Heart left ventricle (tissue), 16 donors: ENCODE data around the gene SOWAHC. TPM values are rescaled to one million over a fixed set of nuclear protein-coding genes. Genes with fewer than 3 reads are reported as not detected.

Experiments used
- ATAC-seq, 4 donors: fragments of 200-7000 bp; cut with Tn5 transposase; one replicate each; pipeline ENCODE4 v1.9.1; 2020 to 2022; ENCODE audit warnings: moderate library complexity in 4 of 4, mild to moderate bottlenecking in 3 of 4, moderate number of reproducible peaks in 1 of 4
- DNase-seq, 5 donors: peaks; one replicate each; pipeline ENCODE4 v3.0.0-alpha.2; 2020
- H3K27ac ChIP-seq, 12 donors: fragments of 200-600 bp; sonication (generic) in 4 of 12; one replicate each; pipeline versions ENCODE4 v1.5.0 to v1.8.0; 2016 to 2022; ENCODE audit warnings: mild to moderate bottlenecking in 2 of 12
- H3K27me3 ChIP-seq, 9 donors: fragments of 200-600 bp; sonication (generic) in 2 of 9; one replicate each; pipeline versions ENCODE4 v1.5.1 to v1.8.0; 2016 to 2022; ENCODE audit warnings: mild to moderate bottlenecking in 3 of 9
- H3K36me3 ChIP-seq, 9 donors: fragments of 200-600 bp; sonication (generic) in 2 of 9; one replicate each; pipeline versions ENCODE4 v1.5.0 to v1.8.0; 2018 to 2022; ENCODE audit warnings: mild to moderate bottlenecking in 2 of 9
- H3K4me1 ChIP-seq, 12 donors: fragments of 200-600 bp; sonication (generic) in 4 of 12; one replicate each; pipeline versions ENCODE4 v1.5.0 to v1.8.0; 2016 to 2022; ENCODE audit warnings: mild to moderate bottlenecking in 3 of 12
- H3K4me3 ChIP-seq, 12 donors: fragments of 200-600 bp; sonication (generic) in 4 of 12; one replicate each; pipeline versions ENCODE4 v1.5.0 to v1.8.0; 2017 to 2022; ENCODE audit warnings: mild to moderate bottlenecking in 9 of 12, moderate library complexity in 4 of 12
- H3K9me3 ChIP-seq, 12 donors: fragments of 200-600 bp; sonication (generic) in 4 of 12; one replicate each; pipeline versions ENCODE4 v1.5.0 to v1.8.0; 2016 to 2022; ENCODE audit warnings: mild to moderate bottlenecking in 1 of 12
- POLR2A ChIP-seq, 2 donors: fragments of 450-650 bp; IDR thresholded peaks; one replicate each; pipeline ENCODE4 v1.6.1; 2017; ENCODE audit warnings: antibody characterized with exemption in 2 of 2, mild to moderate bottlenecking in 2 of 2, moderate library complexity in 2 of 2
- WGBS, 4 donors: extraction: QIAGEN DNeasy Blood & Tissue Kit in 2 of 4; methylation state at CpG; one replicate each; pipeline versions ENCODE4 v1.1.5 to v1.1.7; 2013 to 2018; 5-methylcytosine and 5-hydroxymethylcytosine counted together
- intact Hi-C, 10 donors: fragments of 100-400 bp; cut with DNase I; formaldehyde crosslinking; loops; one replicate each; pipeline versions ENCODE4 v1.11.1 to v1.14.2; 2022
- polyA plus RNA-seq, 2 donors: library from polyadenylated mRNA; stranded (reverse); fragments of 200-250 nt; gene quantifications; one replicate each; pipeline ENCODE4 v1.2.3, GENCODE V29; 2013
- total RNA-seq, 9 donors: library from RNA; depleted of rRNA in 2 of 9; stranded (reverse); fragments of >200 nt in 2 of 9; fragmentation: NEBNext Ultra II Directional in 3 of 9; extraction: Animal tissue kit (Norgen Biotek cat#: 25700) in 3 of 9; gene quantifications; one replicate each; pipeline versions ENCODE4 v1.1.0 to v1.2.4, GENCODE V29; 2016 to 2023
- TF ChIP-seq, protein P1 (sequence below), 12 donors: fragments of 200-600 bp; sonication (generic) in 4 of 12; IDR thresholded peaks; one replicate each; pipeline versions ENCODE4 v1.5.0 to v1.8.0; 2018 to 2022; ENCODE audit warnings: antibody characterized with exemption in 12 of 12, mild to moderate bottlenecking in 5 of 12
- donor health status: ischemic (EF 13 %, LVEDD 7.1; RV severe dilation, severe dysfunction).
- donor health status: healthy with polysubstance abuse.
- donor health status: DM: no; HTN: yes; CAD: no.
- donor health status: DM: no; HTN: no; CAD: no.
- donor health status: ischemic (EF 25% LVEDD 6.9; RV normal size, moderate dysfunction).
- donor health status: ischemic (EF 25% LVEDD 5.7; RV mildly dilated, moderate dysfunction).
- donor health status: healthy.
- donor health status: DM: yes; HTN: yes; CAD: no.
- donor health status: ischemic (EF 35%, LVEDD 5.7; RV mildly dilated, moderate dysfunction).
- donor health status: nonischemic (EF 11% LVEDD 7.7; RV severe dilation, severe dysfunction).
- donor health status: DM: yes; HTN: yes; CAD: no.
- donor health status: PGD.
- donor health status: ischemic (EF 29% LVEDD 5.4; RV normal size, mild dysfunction).
- donor health status: nonischemic (EF 23%, LVEDD 6.1; RV moderate dilation, normal function).

Gene SOWAHC
- total and polyA plus RNA-seq, 11 donors: 0.91 to 4.2 (median 1.8) TPM

DNA sequence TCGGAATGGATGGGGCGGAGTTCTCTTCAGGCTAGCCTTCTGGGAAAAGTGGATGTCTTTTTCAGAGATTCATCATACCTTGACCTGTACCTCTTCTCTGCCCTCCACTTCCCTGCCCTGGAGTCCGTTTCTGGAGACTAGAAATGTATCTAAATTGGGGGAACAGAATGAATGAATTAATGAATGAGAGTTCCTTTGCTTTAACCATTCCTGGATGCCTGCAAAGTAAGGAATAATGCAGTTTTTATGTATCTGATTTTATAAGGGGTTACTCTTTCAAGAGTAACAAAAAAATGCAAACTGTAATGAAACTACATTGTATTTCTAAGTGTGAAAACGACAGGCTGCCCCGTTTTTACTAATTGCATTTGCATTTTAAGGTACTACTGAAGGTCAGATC lies 2.0 kb downstream of the SOWAHC start:
- intact Hi-C loops: loop anchor here in 4 of 10 donors (10.0 kb wide), 3 partner anchors 49 to 89 kb away; no protein-coding TSS in a partner anchor
- H3K27me3 ChIP-seq: peaks cover 0 to 16% (median 0%) of the 10 kb centered on the region in 9 donors
- TF ChIP-seq POLR2A (IDR thresholded peaks at IDR 0.05): no peak
- TF ChIP-seq, protein P1, sequence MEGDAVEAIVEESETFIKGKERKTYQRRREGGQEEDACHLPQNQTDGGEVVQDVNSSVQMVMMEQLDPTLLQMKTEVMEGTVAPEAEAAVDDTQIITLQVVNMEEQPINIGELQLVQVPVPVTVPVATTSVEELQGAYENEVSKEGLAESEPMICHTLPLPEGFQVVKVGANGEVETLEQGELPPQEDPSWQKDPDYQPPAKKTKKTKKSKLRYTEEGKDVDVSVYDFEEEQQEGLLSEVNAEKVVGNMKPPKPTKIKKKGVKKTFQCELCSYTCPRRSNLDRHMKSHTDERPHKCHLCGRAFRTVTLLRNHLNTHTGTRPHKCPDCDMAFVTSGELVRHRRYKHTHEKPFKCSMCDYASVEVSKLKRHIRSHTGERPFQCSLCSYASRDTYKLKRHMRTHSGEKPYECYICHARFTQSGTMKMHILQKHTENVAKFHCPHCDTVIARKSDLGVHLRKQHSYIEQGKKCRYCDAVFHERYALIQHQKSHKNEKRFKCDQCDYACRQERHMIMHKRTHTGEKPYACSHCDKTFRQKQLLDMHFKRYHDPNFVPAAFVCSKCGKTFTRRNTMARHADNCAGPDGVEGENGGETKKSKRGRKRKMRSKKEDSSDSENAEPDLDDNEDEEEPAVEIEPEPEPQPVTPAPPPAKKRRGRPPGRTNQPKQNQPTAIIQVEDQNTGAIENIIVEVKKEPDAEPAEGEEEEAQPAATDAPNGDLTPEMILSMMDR (IDR thresholded peaks at IDR 0.05): no peak
- H3K27ac ChIP-seq: no peak overlapping the region
- WGBS, 4 donors: 89 to 95% (median 93%) methylated on average over 5 of the region's 5 CpGs
- H3K4me3 ChIP-seq: peak overlapping the region in 1 of 12 donors; percentile 67
- ATAC-seq (no peak), DNase-seq (no peak)
- H3K9me3 ChIP-seq: no peaks in the 10 kb centered on the region
- peaks cover 0 to 45% (median 25%) of the 10 kb centered on the region in 12 donors for H3K4me1 ChIP-seq
- no peaks in the 10 kb centered on the region for H3K36me3 ChIP-seq

DNA sequence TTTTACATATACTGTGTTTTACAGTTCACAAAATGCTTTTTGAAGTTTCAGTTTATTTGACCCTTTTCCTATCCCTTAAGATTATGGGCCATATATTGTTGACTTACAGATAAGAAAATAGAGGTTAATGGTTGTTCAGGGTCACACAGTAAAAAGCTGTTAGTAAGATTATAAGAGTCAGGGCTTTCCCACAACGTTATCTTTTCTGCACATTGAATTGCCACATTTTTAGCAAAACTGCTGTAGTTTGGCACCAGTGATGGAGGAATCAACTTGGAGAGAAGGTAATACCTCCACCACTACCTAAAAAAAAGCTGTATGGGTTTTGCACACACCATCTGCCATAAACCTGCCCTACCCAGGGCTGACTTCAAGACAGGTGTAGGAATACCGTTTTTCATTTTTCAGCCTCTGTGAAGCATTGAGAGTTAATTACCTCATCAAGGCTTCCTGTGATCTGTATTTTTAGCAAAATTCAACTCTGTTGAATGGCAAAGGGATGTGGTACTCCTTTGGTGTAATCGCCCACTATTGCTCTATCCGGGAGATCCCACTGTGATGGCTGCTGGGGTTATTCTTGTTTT lies 5.0 kb downstream of the SOWAHC start:
- H3K4me3 ChIP-seq: no peak overlapping the region
- H3K36me3 ChIP-seq: no peaks in the 10 kb centered on the region
- DNase-seq (no peak), ATAC-seq (no peak)
- TF ChIP-seq, protein P1 (IDR thresholded peaks at IDR 0.05): no peak
- TF ChIP-seq POLR2A (IDR thresholded peaks at IDR 0.05): no peak
- H3K27me3 ChIP-seq: peaks cover 0 to 22% (median 0%) of the 10 kb centered on the region in 9 donors
- H3K9me3 ChIP-seq: no peaks in the 10 kb centered on the region
- no peak overlapping the region for H3K27ac ChIP-seq
- peaks cover 0 to 28% (median 10%) of the 10 kb centered on the region in 12 donors for H3K4me1 ChIP-seq
- 81 to 84% (median 83%) methylated on average over 4 of the region's 4 CpGs for WGBS, 4 donors
- intact Hi-C loops: loop anchor here in 4 of 10 donors (10.0 kb wide), 3 partner anchors 46 to 86 kb away; no protein-coding TSS in a partner anchor

DNA sequence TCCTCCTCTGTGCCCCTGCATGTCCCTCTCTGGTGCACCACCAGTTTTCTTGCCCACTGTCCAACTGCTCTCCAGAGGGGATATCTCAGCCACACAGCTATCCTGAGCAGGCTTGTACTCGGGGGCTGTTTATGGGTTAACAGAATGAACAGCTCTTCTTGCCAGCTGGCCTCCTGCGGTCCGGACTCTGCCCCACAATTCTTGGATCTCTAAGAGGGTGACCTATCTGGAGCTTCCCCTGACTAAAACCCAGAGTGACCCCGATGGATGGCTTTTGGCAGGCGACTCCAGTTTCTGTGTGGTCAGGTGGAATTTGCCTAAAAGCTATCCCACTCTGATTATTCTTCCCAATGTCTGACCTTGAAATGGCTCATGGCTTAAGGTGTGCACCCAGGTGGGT lies 9.1 kb downstream of the SOWAHC start:
- no peak overlapping the region for H3K4me3 ChIP-seq
- no peak overlapping the region for H3K27ac ChIP-seq

DNA sequence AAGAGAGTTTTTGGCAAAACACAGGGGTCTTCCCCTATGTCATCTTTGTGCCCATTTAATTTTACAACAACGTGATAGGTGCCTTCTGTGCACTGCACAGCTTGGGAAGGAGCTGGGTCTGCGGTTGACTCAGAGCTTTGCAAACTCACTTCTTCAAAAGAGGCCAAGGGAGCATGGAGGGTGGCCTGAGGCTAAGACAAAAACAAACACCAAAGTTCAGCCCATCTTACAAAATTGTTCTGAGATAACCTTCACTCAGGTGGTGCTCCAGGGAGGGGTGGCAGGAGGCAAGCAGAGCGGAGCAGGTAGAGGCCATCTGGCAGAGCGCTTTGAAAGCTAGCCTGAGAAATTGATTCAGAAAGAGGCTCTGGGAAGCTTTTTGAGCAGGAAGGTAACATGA lies 9.8 kb downstream of the SOWAHC start:
- H3K27me3 ChIP-seq: peaks cover 0 to 6% (median 0%) of the 10 kb centered on the region in 9 donors
- H3K4me3 ChIP-seq: no peak overlapping the region
- no peak for DNase-seq
- no peak overlapping the region for H3K27ac ChIP-seq
- no peak for TF ChIP-seq POLR2A (IDR thresholded peaks at IDR 0.05)
- TF ChIP-seq, protein P1 (IDR thresholded peaks at IDR 0.05): no peak
- H3K4me1 ChIP-seq: no peaks in the 10 kb centered on the region
- WGBS, 4 donors: 95 to 97% (median 97%) methylated on average over 4 of the region's 4 CpGs
- no peak for ATAC-seq
- intact Hi-C loops: loop anchor here in 1 of 10 donors (5.0 kb wide), 1 partner anchor 38 kb away; no protein-coding TSS in a partner anchor
- H3K36me3 ChIP-seq: no peaks in the 10 kb centered on the region
- no peaks in the 10 kb centered on the region for H3K9me3 ChIP-seq

More for the DNA sequence above, 9.1 kb downstream of the SOWAHC start:
- ATAC-seq (no peak), DNase-seq (no peak)
- TF ChIP-seq, protein P1 (IDR thresholded peaks at IDR 0.05): no peak
- no peak for TF ChIP-seq POLR2A (IDR thresholded peaks at IDR 0.05)
- intact Hi-C loops: loop anchor here in 1 of 10 donors (5.0 kb wide), 1 partner anchor 39 kb away; no protein-coding TSS in a partner anchor
- Histone ChIP-seq H3K27me3 (peaks cover 0 to 6% (median 0%) of the 10 kb centered on the region in 9 donors), H3K9me3 (no peaks in the 10 kb centered on the region), H3K36me3 (no peaks in the 10 kb centered on the region), H3K4me1 (no peaks in the 10 kb centered on the region)
- 71 to 91% (median 72%) methylated on average over 5 of the region's 5 CpGs for WGBS, 4 donors
